Measurements from ENCODE around the gene NLRP14.

DNA sequence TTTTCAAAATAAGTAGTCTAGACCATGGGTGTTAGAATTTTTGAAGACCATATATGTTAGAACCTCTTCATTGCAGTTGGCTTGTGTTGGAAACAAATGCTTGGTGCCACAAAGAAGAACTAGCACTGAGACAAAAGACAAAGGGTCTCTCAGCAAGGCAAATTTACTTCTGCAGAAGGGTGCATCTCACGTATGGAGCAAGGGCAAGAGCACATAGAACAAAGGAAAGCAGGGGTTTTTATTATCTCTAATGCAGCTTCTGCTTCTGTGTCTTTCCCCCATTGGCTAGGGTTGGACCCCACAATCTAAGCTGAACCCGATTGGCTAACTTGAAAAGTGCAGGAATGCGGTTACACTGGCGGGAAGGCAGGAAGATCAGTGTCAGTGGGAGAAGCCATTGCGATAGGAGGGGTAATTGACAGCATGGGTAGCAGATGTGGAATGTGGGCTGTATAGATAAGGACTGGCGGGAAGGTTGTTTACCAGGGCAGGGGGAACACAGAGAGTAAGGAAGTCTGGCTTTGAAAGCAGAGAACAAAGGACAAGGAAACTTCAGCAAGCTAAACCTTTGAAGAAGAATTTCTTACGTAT is 59.4 kb downstream of the NLRP14 start:
- no peak for TF ChIP-seq CTCF (IDR thresholded peaks at IDR 0.05)
- TF ChIP-seq POLR2A (IDR thresholded peaks at IDR 0.05), result no peak

Measured in body of pancreas (tissue), 4 donors.